ENCODE measurements around the gene SNTB2. TPM values are rescaled to one million over a fixed set of nuclear protein-coding genes. Genes with fewer than 3 reads are reported as not detected.

Gene SNTB2
- total and polyA plus RNA-seq, 2 of the 8 experiments (the other 6 are each of a cell fraction or from before 2014, with no cell fraction given): 6.0 to 16.1 TPM

GRCh38 chr16:69260019-69260418 lies 73.1 kb downstream of the SNTB2 start:
- Histone ChIP-seq H2AFZ (ENCODE audit: low read length) (no peak overlapping the region), H3K4ac (replicated peaks; ENCODE audit: insufficient read length, low read depth, low read length) (no peak overlapping the region), H3K27ac (ENCODE audit: low read depth, low read length) (no peak overlapping the region), H2BK12ac (ENCODE audit: low read depth, low read length) (no peak overlapping the region), H3K9me3 (ENCODE audit: insufficient read depth in 2 of 2, low read depth in 1 of 2, low read length in 1 of 2) (no peaks in the 10 kb centered on the region), H3K9ac (replicated peaks in 1 of 4; ENCODE audit: extremely low read depth in 1 of 4, low read depth in 3 of 4, low read length in 3 of 4) (no peak overlapping the region), H3K23ac (ENCODE audit: insufficient read length) (no peak overlapping the region), H3K36me3 (ENCODE audit: control insufficient read depth in 2 of 4, insufficient read depth in 4 of 4, low read length in 3 of 4) (0 out of 8 replicates have a peak, but pooled peaks cover 0 to 4% (median 0%) of the 10 kb centered on the region in 4 experiments), H2BK15ac (ENCODE audit: low read length) (no peak overlapping the region), H3K23me2 (ENCODE audit: low read depth, low read length) (no peaks in the 10 kb centered on the region), H4K91ac (replicated peaks; ENCODE audit: insufficient read length, low read length) (no peak overlapping the region), H4K5ac (ENCODE audit: insufficient read length, low read depth, low read length) (no peak overlapping the region), H2AK5ac (ENCODE audit: low read depth, low read length) (no peak overlapping the region), H2BK120ac (replicated peaks; ENCODE audit: low read depth, low read length) (no peak overlapping the region), H3K18ac (ENCODE audit: extremely low read depth, low read length) (no peak overlapping the region), H3K4me3 (ENCODE audit: extremely low read depth in 1 of 4, insufficient read depth in 2 of 4, low read depth in 3 of 4, low read length in 4 of 4) (no peak overlapping the region), H4K8ac (ENCODE audit: extremely low read depth, insufficient read depth, low read length) (no peak overlapping the region), H3K14ac (ENCODE audit: insufficient read length) (no peak overlapping the region), H4K20me1 (replicated peaks in 1 of 2; ENCODE audit: control insufficient read depth in 1 of 2, insufficient read depth in 2 of 2, low read length in 2 of 2) (no peaks in the 10 kb centered on the region), H3K27me3 (replicated peaks in 1 of 4; ENCODE audit: control insufficient read depth in 3 of 4, extremely low read depth in 1 of 4, insufficient read depth in 3 of 4, low read length in 3 of 4) (no peaks in the 10 kb centered on the region), H3K79me2 (ENCODE audit: control insufficient read depth in 1 of 2, insufficient read depth in 2 of 2, low read length in 2 of 2) (no peaks in the 10 kb centered on the region), H3K4me2 (ENCODE audit: insufficient read depth in 1 of 2, low read depth in 2 of 2, low read length in 2 of 2) (no peak overlapping the region), H2BK20ac (ENCODE audit: low read length) (no peak overlapping the region), H2BK5ac (ENCODE audit: low read depth, low read length) (no peak overlapping the region), H3K56ac (replicated peaks; ENCODE audit: insufficient read length, low read depth, low read length) (no peak overlapping the region), H3K79me1 (ENCODE audit: low read depth, low read length) (peaks cover 3% of the 10 kb centered on the region; the same call in 1 of the 2 replicates), H3K4me1 (replicated peaks in 1 of 4; ENCODE audit: control insufficient read depth in 3 of 4, insufficient read depth in 4 of 4, low read length in 3 of 4) (no peaks in the 10 kb centered on the region)
- 92% methylated on average over 4 of the region's 4 CpGs; no CpG with 5 or more reads in 1 of the 2 experiments for WGBS, 2 experiments (ENCODE audit: extremely low coverage in 1 of 2, insufficient coverage in 1 of 2, insufficient read length in 1 of 2, insufficient replicate concordance in 2 of 2, low coverage in 1 of 2, low lambda C conversion rate in 2 of 2, missing lambda C conversion rate in 1 of 2)
- FAIRE-seq (no peak), DNase-seq (ENCODE audit: low read depth in 1 of 2, low spot score in 2 of 2) (no peak)
- ChIA-PET POLR2A (ENCODE audit: partially characterized antibody) (interaction anchor here (1.2 kb wide), 1 partner anchor 69 kb away, joined by 3 read pairs; no protein-coding TSS in a partner anchor), CTCF (ENCODE audit: partially characterized antibody) (interaction anchor here (0.9 to 1.7 kb wide), 4 partner anchors 12 to 109 kb away, joined by 3 to 6 read pairs (median 4); no protein-coding TSS in a partner anchor)
- no peak for TF ChIP-seq NRF1 (IDR thresholded peaks at IDR 0.05; ENCODE audit: low read depth, low read length)
- TF ChIP-seq, protein P1, sequence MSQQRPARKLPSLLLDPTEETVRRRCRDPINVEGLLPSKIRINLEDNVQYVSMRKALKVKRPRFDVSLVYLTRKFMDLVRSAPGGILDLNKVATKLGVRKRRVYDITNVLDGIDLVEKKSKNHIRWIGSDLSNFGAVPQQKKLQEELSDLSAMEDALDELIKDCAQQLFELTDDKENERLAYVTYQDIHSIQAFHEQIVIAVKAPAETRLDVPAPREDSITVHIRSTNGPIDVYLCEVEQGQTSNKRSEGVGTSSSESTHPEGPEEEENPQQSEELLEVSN (IDR thresholded peaks at IDR 0.05): no peak
- TF ChIP-seq TAF1 (IDR thresholded peaks at IDR 0.05; ENCODE audit: low read depth, low read length): no peak
- TF ChIP-seq, protein P2, sequence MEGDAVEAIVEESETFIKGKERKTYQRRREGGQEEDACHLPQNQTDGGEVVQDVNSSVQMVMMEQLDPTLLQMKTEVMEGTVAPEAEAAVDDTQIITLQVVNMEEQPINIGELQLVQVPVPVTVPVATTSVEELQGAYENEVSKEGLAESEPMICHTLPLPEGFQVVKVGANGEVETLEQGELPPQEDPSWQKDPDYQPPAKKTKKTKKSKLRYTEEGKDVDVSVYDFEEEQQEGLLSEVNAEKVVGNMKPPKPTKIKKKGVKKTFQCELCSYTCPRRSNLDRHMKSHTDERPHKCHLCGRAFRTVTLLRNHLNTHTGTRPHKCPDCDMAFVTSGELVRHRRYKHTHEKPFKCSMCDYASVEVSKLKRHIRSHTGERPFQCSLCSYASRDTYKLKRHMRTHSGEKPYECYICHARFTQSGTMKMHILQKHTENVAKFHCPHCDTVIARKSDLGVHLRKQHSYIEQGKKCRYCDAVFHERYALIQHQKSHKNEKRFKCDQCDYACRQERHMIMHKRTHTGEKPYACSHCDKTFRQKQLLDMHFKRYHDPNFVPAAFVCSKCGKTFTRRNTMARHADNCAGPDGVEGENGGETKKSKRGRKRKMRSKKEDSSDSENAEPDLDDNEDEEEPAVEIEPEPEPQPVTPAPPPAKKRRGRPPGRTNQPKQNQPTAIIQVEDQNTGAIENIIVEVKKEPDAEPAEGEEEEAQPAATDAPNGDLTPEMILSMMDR (IDR thresholded peaks at IDR 0.05; ENCODE audit: control extremely low read depth in 1 of 3, insufficient read depth in 1 of 3, low read depth in 1 of 3, low read length in 3 of 3): peak; percentile 6 to 45 (median 33); a peak in 2 of 4 replicates
- no peak for TF ChIP-seq CTBP2 (IDR thresholded peaks at IDR 0.05; ENCODE audit: borderline replicate concordance, insufficient read depth, insufficient read length, low read length)
- TF ChIP-seq POLR2AphosphoS5 (IDR thresholded peaks at IDR 0.05; ENCODE audit: low read depth, low read length): no peak
